ENCODE data around the gene CLSTN2. TPM values are rescaled to one million over a fixed set of nuclear protein-coding genes. Genes with fewer than 3 reads are reported as not detected.

CLSTN2 gene
- total and polyA plus RNA-seq, 2 of the 8 experiments (the other 6 are each of a cell fraction or from before 2014, with no cell fraction given) = 0.39 to 0.52 TPM

DNA sequence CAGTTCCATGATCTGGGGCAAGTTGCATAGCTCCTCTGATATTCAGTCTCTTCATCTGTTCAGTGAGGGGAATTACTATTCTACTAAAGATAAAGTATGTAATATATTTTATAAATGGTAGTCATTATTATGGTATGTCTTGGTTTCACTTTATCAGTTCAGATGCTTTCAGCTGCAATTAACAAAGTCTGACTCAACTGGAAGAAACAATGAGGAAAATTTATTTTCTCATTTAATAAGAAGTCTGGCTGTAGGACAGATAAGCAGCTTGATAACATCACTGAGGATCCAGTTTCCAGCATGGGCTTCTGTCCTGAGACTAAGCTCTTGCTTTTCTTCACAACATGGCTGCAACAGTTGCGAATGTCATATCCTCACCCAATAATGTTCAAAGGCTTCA lies 388.6 kb downstream of the CLSTN2 start:
- DNase-seq (ENCODE audit: low read depth in 1 of 2, low spot score in 2 of 2) = no peak
- Histone ChIP-seq H2BK5ac (ENCODE audit: low read depth, low read length) (no peak overlapping the region), H3K4me3 (ENCODE audit: extremely low read depth in 1 of 4, insufficient read depth in 2 of 4, low read depth in 3 of 4, low read length in 4 of 4) (no peak overlapping the region), H3K4me1 (replicated peaks in 1 of 4; ENCODE audit: control insufficient read depth in 3 of 4, insufficient read depth in 4 of 4, low read length in 3 of 4) (no peaks in the 10 kb centered on the region), H3K79me1 (ENCODE audit: low read depth, low read length) (no peaks in the 10 kb centered on the region), H3K4ac (replicated peaks; ENCODE audit: insufficient read length, low read depth, low read length) (no peak overlapping the region), H2BK120ac (replicated peaks; ENCODE audit: low read depth, low read length) (no peak overlapping the region), H3K79me2 (ENCODE audit: control insufficient read depth in 1 of 2, insufficient read depth in 2 of 2, low read length in 2 of 2) (no peaks in the 10 kb centered on the region), H3K23me2 (ENCODE audit: low read depth, low read length) (no peaks in the 10 kb centered on the region), H3K18ac (ENCODE audit: extremely low read depth, low read length) (no peak overlapping the region), H2BK15ac (ENCODE audit: low read length) (no peak overlapping the region), H2AFZ (ENCODE audit: low read length) (no peak overlapping the region), H3K9ac (replicated peaks in 1 of 4; ENCODE audit: extremely low read depth in 1 of 4, low read depth in 3 of 4, low read length in 3 of 4) (no peak overlapping the region), H2AK5ac (ENCODE audit: low read depth, low read length) (no peak overlapping the region), H3K14ac (ENCODE audit: insufficient read length) (no peak overlapping the region), H3K56ac (replicated peaks; ENCODE audit: insufficient read length, low read depth, low read length) (no peak overlapping the region), H2BK12ac (ENCODE audit: low read depth, low read length) (no peak overlapping the region), H4K5ac (ENCODE audit: insufficient read length, low read depth, low read length) (no peak overlapping the region), H3K9me3 (ENCODE audit: insufficient read depth in 2 of 2, low read depth in 1 of 2, low read length in 1 of 2) (no peaks in the 10 kb centered on the region), H4K91ac (replicated peaks; ENCODE audit: insufficient read length, low read length) (no peak overlapping the region), H3K27me3 (replicated peaks in 1 of 4; ENCODE audit: control insufficient read depth in 3 of 4, extremely low read depth in 1 of 4, insufficient read depth in 3 of 4, low read length in 3 of 4) (no peaks in the 10 kb centered on the region), H2BK20ac (ENCODE audit: low read length) (no peak overlapping the region), H4K20me1 (replicated peaks in 1 of 2; ENCODE audit: control insufficient read depth in 1 of 2, insufficient read depth in 2 of 2, low read length in 2 of 2) (no peaks in the 10 kb centered on the region), H3K4me2 (ENCODE audit: insufficient read depth in 1 of 2, low read depth in 2 of 2, low read length in 2 of 2) (no peak overlapping the region), H3K23ac (ENCODE audit: insufficient read length) (no peak overlapping the region), H3K27ac (ENCODE audit: low read depth, low read length) (no peak overlapping the region), H3K36me3 (ENCODE audit: control insufficient read depth in 2 of 4, insufficient read depth in 4 of 4, low read length in 3 of 4) (no peaks in the 10 kb centered on the region), H4K8ac (ENCODE audit: extremely low read depth, insufficient read depth, low read length) (no peak overlapping the region)
- no peak for FAIRE-seq
- WGBS, 2 experiments (ENCODE audit: extremely low coverage in 1 of 2, insufficient coverage in 1 of 2, insufficient read length in 1 of 2, insufficient replicate concordance in 2 of 2, low coverage in 1 of 2, low lambda C conversion rate in 2 of 2, missing lambda C conversion rate in 1 of 2) = 100% methylated on average over 1 of the region's 1 CpG; no CpG with 5 or more reads in 1 of the 2 experiments
- TF ChIP-seq TBP (IDR thresholded peaks at IDR 0.05; ENCODE audit: low read depth, low read length) (no peak), POLR2A (IDR thresholded peaks at IDR 0.05; ENCODE audit: control extremely low read depth in 1 of 2, low read depth in 2 of 2, low read length in 2 of 2) (no peak), SIN3A (conservative IDR thresholded peaks at IDR 0.05 in 1 of 2, IDR thresholded peaks at IDR 0.05 in 1 of 2; ENCODE audit: low read depth in 1 of 2, low read length in 2 of 2) (no peak), RFX5 (IDR thresholded peaks at IDR 0.05; ENCODE audit: borderline replicate concordance, low read depth, low read length) (no peak), CBX5 (IDR thresholded peaks at IDR 0.05; ENCODE audit: low read depth, low read length) (no peak), KDM4A (IDR thresholded peaks at IDR 0.05; ENCODE audit: low read depth, low read length, severe bottlenecking) (no peak), SAP30 (IDR thresholded peaks at IDR 0.05; ENCODE audit: insufficient read depth, insufficient replicate concordance, low read length) (no peak), NRF1 (IDR thresholded peaks at IDR 0.05; ENCODE audit: low read depth, low read length) (no peak), TAF1 (IDR thresholded peaks at IDR 0.05; ENCODE audit: low read depth, low read length) (no peak), SP2 (IDR thresholded peaks at IDR 0.05; ENCODE audit: low read length) (no peak), EP300 (IDR thresholded peaks at IDR 0.05; ENCODE audit: borderline replicate concordance in 1 of 2, low read depth in 2 of 2, low read length in 2 of 2) (no peak), ZNF274 (IDR thresholded peaks at IDR 0.05; ENCODE audit: borderline replicate concordance, extremely low read depth, low read length) (no peak), KDM5A (IDR thresholded peaks at IDR 0.05; ENCODE audit: low read length) (no peak)
- TF ChIP-seq, protein P1, sequence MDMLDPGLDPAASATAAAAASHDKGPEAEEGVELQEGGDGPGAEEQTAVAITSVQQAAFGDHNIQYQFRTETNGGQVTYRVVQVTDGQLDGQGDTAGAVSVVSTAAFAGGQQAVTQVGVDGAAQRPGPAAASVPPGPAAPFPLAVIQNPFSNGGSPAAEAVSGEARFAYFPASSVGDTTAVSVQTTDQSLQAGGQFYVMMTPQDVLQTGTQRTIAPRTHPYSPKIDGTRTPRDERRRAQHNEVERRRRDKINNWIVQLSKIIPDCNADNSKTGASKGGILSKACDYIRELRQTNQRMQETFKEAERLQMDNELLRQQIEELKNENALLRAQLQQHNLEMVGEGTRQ (IDR thresholded peaks at IDR 0.05; ENCODE audit: low read length) = no peak
- POLR2A ChIA-PET (ENCODE audit: partially characterized antibody) = no interaction called here
- CTCF ChIA-PET (ENCODE audit: partially characterized antibody) = interaction anchor here (0.9 to 1.2 kb wide), 3 partner anchors 32 to 194 kb away, joined by 3 to 4 read pairs (median 3); no protein-coding TSS in a partner anchor

All from H1 (cell line).